GM23338 (cell line): Measurements from ENCODE around the gene DYNLT4. TPM values are rescaled to one million over a fixed set of nuclear protein-coding genes. Genes with fewer than 3 reads are reported as not detected.
A peak's percentile ranks its signal among the peaks of the same experiment; 100 is the strongest.

Source experiments
- ATAC-seq: fragments of 200-7000 bp; cut with Tn5 transposase; 3 replicates; pipeline ENCODE4 v1.9.1; 2020
- DNase-seq: peaks from one replicate; pipeline ENCODE4 v3.0.0-alpha.2; 2015; ENCODE audit warnings: low spot score
- H2AFZ ChIP-seq: fragments of 200-600 bp; sonication (generic); 2 replicates; pipeline ENCODE4 v1.8.0; 2016; ENCODE audit warnings: antibody characterized with exemption, mild to moderate bottlenecking, moderate library complexity
- H3F3A ChIP-seq: fragments of 200-600 bp; sonication (generic); replicated peaks from 2 replicates; pipeline ENCODE4 v1.8.0; 2017; ENCODE audit warnings: antibody characterized with exemption, mixed run types, low read depth
- H3K27ac ChIP-seq: fragments of 200-600 bp; sonication (generic); 2 replicates; pipeline ENCODE4 v1.6.1; 2016; ENCODE audit warnings: low read depth
- H3K27me3 ChIP-seq: fragments of 200-600 bp; sonication (generic); 2 replicates; pipeline ENCODE4 v1.8.0; 2016; ENCODE audit warnings: mild to moderate bottlenecking, mixed run types, moderate library complexity; ENCODE audit not compliant: insufficient read depth
- H3K36me3 ChIP-seq: fragments of 200-600 bp; sonication (generic); 2 replicates; pipeline ENCODE4 v1.8.0; 2016; ENCODE audit warnings: mild to moderate bottlenecking; ENCODE audit not compliant: insufficient read depth
- H3K4me1 ChIP-seq: fragments of 200-600 bp; sonication (generic); 2 replicates; pipeline ENCODE4 v1.8.0; 2016; ENCODE audit warnings: mild to moderate bottlenecking, moderate library complexity; ENCODE audit not compliant: insufficient read depth
- H3K4me2 ChIP-seq: fragments of 200-600 bp; sonication (generic); 2 replicates; pipeline ENCODE4 v1.7.1; 2017; ENCODE audit warnings: mixed run types
- H3K4me3 ChIP-seq: fragments of 200-600 bp; sonication (generic); 2 replicates; pipeline ENCODE4 v1.6.1; 2016; ENCODE audit warnings: mixed run types
- H3K79me2 ChIP-seq: fragments of 200-600 bp; sonication (generic); replicated peaks from 2 replicates; pipeline ENCODE4 v1.8.0; 2017; ENCODE audit warnings: mild to moderate bottlenecking; ENCODE audit not compliant: insufficient read depth
- H3K9me2 ChIP-seq: fragments of 200-600 bp; sonication (generic); 2 replicates; pipeline ENCODE4 v1.8.0; 2017; ENCODE audit not compliant: insufficient read depth
- H4K20me1 ChIP-seq: fragments of 200-600 bp; sonication (generic); replicated peaks from 2 replicates; pipeline ENCODE4 v1.8.0; 2017; ENCODE audit warnings: mild to moderate bottlenecking; ENCODE audit not compliant: insufficient read depth
- H3K27ac Mint-ChIP-seq: 2 replicates; pipeline ENCODE4 v1.8.0; 2020; ENCODE audit warnings: inconsistent platforms, mild to moderate bottlenecking, moderate library complexity, mixed read lengths
- H3K27me3 Mint-ChIP-seq: 3 replicates; pipeline ENCODE4 v1.8.0; 2022; ENCODE audit warnings: low read depth, mild to moderate bottlenecking, moderate library complexity, mixed read lengths, inconsistent platforms; ENCODE audit not compliant: insufficient read depth, poor library complexity
- H3K36me3 Mint-ChIP-seq: 3 replicates; pipeline ENCODE4 v1.8.0; 2021; ENCODE audit warnings: low read depth, mild to moderate bottlenecking, inconsistent platforms, moderate library complexity, mixed read lengths
- H3K4me1 Mint-ChIP-seq: 3 replicates; pipeline ENCODE4 v1.8.0; 2020; ENCODE audit warnings: mild to moderate bottlenecking, inconsistent platforms, mixed read lengths
- H3K4me3 Mint-ChIP-seq: 3 replicates; pipeline ENCODE4 v1.8.0; 2021; ENCODE audit warnings: moderate library complexity, mild to moderate bottlenecking, inconsistent platforms, mixed read lengths
- H3K9me3 Mint-ChIP-seq: 3 replicates; pipeline ENCODE4 v1.8.0; 2020; ENCODE audit warnings: moderate library complexity, mild to moderate bottlenecking, inconsistent platforms, mixed read lengths
- CREB1 ChIP-seq: fragments of 250-450 bp; sonication (Bioruptor Pico); IDR thresholded peaks from 2 replicates; pipeline ENCODE4 v1.5.0; 2020; ENCODE audit warnings: low read depth, mild to moderate bottlenecking, moderate library complexity
- CTCF ChIP-seq, 2 experiments: fragments of 200-600 bp in 1 of 2; sonication (generic) in 1 of 2; conservative IDR thresholded peaks; 2 replicates each; pipeline versions ENCODE4 v1.5.1 to v1.6.1; 2016 to 2017; ENCODE audit warnings: antibody characterized with exemption in 2 of 2, low read depth in 2 of 2, mild to moderate bottlenecking in 2 of 2, moderate library complexity in 1 of 2
- ETS1 ChIP-seq: IDR thresholded peaks from 2 replicates; pipeline ENCODE4 v1.6.1; 2016; ENCODE audit warnings: antibody characterized with exemption
- EZH2 ChIP-seq: fragments of 200-600 bp; sonication (generic); IDR thresholded peaks from one replicate; pipeline ENCODE4 v1.8.0; 2017; ENCODE audit warnings: antibody characterized with exemption, mild to moderate bottlenecking, low read depth; ENCODE audit not compliant: unreplicated experiment
- JUNB ChIP-seq: IDR thresholded peaks from one replicate; pipeline ENCODE4 v1.6.1; 2016; ENCODE audit warnings: antibody characterized with exemption; ENCODE audit not compliant: unreplicated experiment
- REST ChIP-seq: IDR thresholded peaks from one replicate; pipeline ENCODE4 v1.6.1; 2018; ENCODE audit warnings: antibody characterized with exemption; ENCODE audit not compliant: unreplicated experiment
- ZNF331 ChIP-seq: fragments of 250-450 bp; sonication (Bioruptor Pico); IDR thresholded peaks from 2 replicates; pipeline ENCODE4 v1.5.0; 2020; ENCODE audit warnings: low read depth, mild to moderate bottlenecking, moderate library complexity
- polyA plus RNA-seq: library from polyadenylated mRNA; unstranded; fragments of >200 nt; fragmentation: Nextera tagmentation; extraction: Ambion mirVana; gene quantifications from 2 replicates; pipeline ENCODE4 v1.2.1, GENCODE V29; 2016
- total RNA-seq: library from RNA; depleted of rRNA; stranded (reverse); fragments of >200 nt; shearing (Covaris generic); gene quantifications from 2 replicates; pipeline ENCODE4 v1.2.3, GENCODE V29; 2014

DYNLT4 gene
- total and polyA plus RNA-seq, 2 experiments from 2014 or later: 0.73 TPM; not detected in 1

- Histone ChIP-seq H3K27me3 (no peaks in the 10 kb centered on the region), H3K79me2 (0 out of 2 replicates have a peak, but pooled peaks cover 2% of the 10 kb centered on the region), H3F3A (peaks cover 6% of the 10 kb centered on the region; the same call in 1 of the 2 replicates), H3K27ac (peak overlapping the region; percentile 93; the same call in 1 of the 2 replicates), H3K4me3 (no peak overlapping the region), H3K36me3 (no peaks in the 10 kb centered on the region; the same call in 1 of the 2 replicates), H3K9me2 (no peaks in the 10 kb centered on the region), H3K4me2 (no peak overlapping the region), H2AFZ (no peak overlapping the region), H4K20me1 (no peaks in the 10 kb centered on the region), H3K4me1 (peaks cover 36% of the 10 kb centered on the region)
- no peak overlapping the region for H3K27ac Mint-ChIP-seq
- ATAC-seq (peak; percentile 1; the same call in 1 of the 3 replicates), DNase-seq (no peak)
- TF ChIP-seq CTCF (conservative IDR thresholded peaks at IDR 0.05; ENCODE audit: low read depth in 2 of 2): peak in 1 of 2 experiments; percentile 51; a peak in 2 of 4 replicates
- no peak for TF ChIP-seq CREB1 (CRISPR knock-in tag)
- H3K9me3 Mint-ChIP-seq: no peaks in the 10 kb centered on the region
- H3K4me3 Mint-ChIP-seq: no peak overlapping the region
- H3K4me1 Mint-ChIP-seq: peaks cover 36% of the 10 kb centered on the region
- H3K27me3 Mint-ChIP-seq: peaks cover 18% of the 10 kb centered on the region
- peaks cover 41% of the 10 kb centered on the region for H3K36me3 Mint-ChIP-seq
These were observed 987 bp downstream of the DYNLT4 start for GRCh38 chr1:44806025-44806703.

- H3K79me2 ChIP-seq: 0 out of 2 replicates have a peak, but pooled peaks cover 3% of the 10 kb centered on the region
- peaks cover 41% of the 10 kb centered on the region for H3K36me3 Mint-ChIP-seq
- no peaks in the 10 kb centered on the region for H3K9me3 Mint-ChIP-seq
- H3K4me1 Mint-ChIP-seq: peaks cover 38% of the 10 kb centered on the region
- H2AFZ ChIP-seq: no peak overlapping the region
- H3K9me2 ChIP-seq: no peaks in the 10 kb centered on the region
- DNase-seq: no peak
- H3K27me3 Mint-ChIP-seq: peaks cover 16% of the 10 kb centered on the region
- H4K20me1 ChIP-seq: no peaks in the 10 kb centered on the region
- no peaks in the 10 kb centered on the region; the same call in 1 of the 2 replicates for H3K36me3 ChIP-seq
- no peak for ATAC-seq
- H3K4me2 ChIP-seq: no peak overlapping the region
- H3F3A ChIP-seq: peaks cover 6% of the 10 kb centered on the region; the same call in 1 of the 2 replicates
- TF ChIP-seq JUNB (no peak), CTCF (conservative IDR thresholded peaks at IDR 0.05; ENCODE audit: low read depth in 2 of 2) (peak; percentile 42 to 49), REST (no peak), EZH2 (no peak), ETS1 (no peak), ZNF331 (CRISPR knock-in tag) (no peak)
- 0 out of 2 replicates have a peak overlapping the region, but pooled peaks have one; percentile 19 for H3K27ac ChIP-seq
- peaks cover 36% of the 10 kb centered on the region for H3K4me1 ChIP-seq
- no peak overlapping the region for H3K27ac Mint-ChIP-seq
- no peak overlapping the region for H3K4me3 ChIP-seq
- H3K27me3 ChIP-seq: no peaks in the 10 kb centered on the region
- H3K4me3 Mint-ChIP-seq: no peak overlapping the region
These were observed 1.7 kb downstream of the DYNLT4 start for GRCh38 chr1:44805311-44806024.
